Spleen (tissue), 3 donors: ENCODE results near the gene DNM3.

ENCODE experiments used
- POLR2A ChIP-seq, 3 donors: fragments of 450-650 bp; IDR thresholded peaks; one replicate each; pipeline ENCODE4 v1.5.1; 2017; ENCODE audit warnings: antibody characterized with exemption in 3 of 3, mild to moderate bottlenecking in 1 of 3
- POLR2AphosphoS5 ChIP-seq, 3 donors: sonication (generic); formaldehyde crosslinking; IDR thresholded peaks; one replicate each; pipeline ENCODE4 v1.5.1; 2017; ENCODE audit warnings: antibody characterized with exemption in 3 of 3

GRCh38 chr1:171954361-171954760, 113.1 kb downstream of the DNM3 start:
- no peak for TF ChIP-seq POLR2A (IDR thresholded peaks at IDR 0.05)
- TF ChIP-seq POLR2AphosphoS5 (IDR thresholded peaks at IDR 0.05) = no peak
